Measurements from ENCODE around the gene ZNF783.
"Not testable (repeated sequence)": the region's sequence is repeated elsewhere in the genome, so short reads cannot be mapped to it uniquely, and the experiment has no call there.

ZNF783 gene

GRCh38 chr7:149261829-149262617 is at the start of gene ZNF783:
Gene ZNF783, plus strand, starts transcription at chr7:149262196. Its CDS starts 138 bp downstream, at chr7:149262334.
- peak; percentile 87 for DNase-seq

- no peak for DNase-seq
Observed at GRCh38 chr7:149214020-149214720, 47.8 kb upstream of the ZNF783 start.

- DNase-seq = no peak
Observed at GRCh38 chr7:149216402-149216801, 45.6 kb upstream of the ZNF783 start.

GRCh38 chr7:149217570-149217969 is 44.4 kb upstream of the ZNF783 start:
- no peak for DNase-seq

- DNase-seq = no peak
Observed at GRCh38 chr7:149218469-149219420, 43.3 kb upstream of the ZNF783 start.

GRCh38 chr7:149220534-149220933 is 41.5 kb upstream of the ZNF783 start:
- DNase-seq = peak; percentile 64

GRCh38 chr7:149223176-149223575 is 38.8 kb upstream of the ZNF783 start:
- DNase-seq = no peak

- no peak for DNase-seq
Observed at GRCh38 chr7:149223761-149224160, 38.2 kb upstream of the ZNF783 start.

- no peak for DNase-seq
Observed at GRCh38 chr7:149224352-149224751, 37.6 kb upstream of the ZNF783 start.

GRCh38 chr7:149225106-149225505 is 36.9 kb upstream of the ZNF783 start:
- DNase-seq = no peak

GRCh38 chr7:149225656-149226055 is 36.3 kb upstream of the ZNF783 start:
- DNase-seq = no peak

GRCh38 chr7:149226366-149226765 is 35.6 kb upstream of the ZNF783 start:
- not testable (repeated sequence) for DNase-seq

GRCh38 chr7:149226840-149227494 is 35.0 kb upstream of the ZNF783 start:
- no peak for DNase-seq

- no peak for DNase-seq
Observed at GRCh38 chr7:149228831-149229471, 33.0 kb upstream of the ZNF783 start.

- no peak for DNase-seq
Observed at GRCh38 chr7:149229526-149229925, 32.5 kb upstream of the ZNF783 start.

GRCh38 chr7:149232362-149232761 is 29.6 kb upstream of the ZNF783 start:
- DNase-seq = no peak

- peak; percentile 91 for DNase-seq
Observed at GRCh38 chr7:149233655-149234204, 28.3 kb upstream of the ZNF783 start.

- DNase-seq = no peak
Observed at GRCh38 chr7:149237502-149237901, 24.5 kb upstream of the ZNF783 start.

- DNase-seq = no peak
Observed at GRCh38 chr7:149238051-149238450, 23.9 kb upstream of the ZNF783 start.

- peak; percentile 84 for DNase-seq
Observed at GRCh38 chr7:149239345-149240143, 22.5 kb upstream of the ZNF783 start, which contains the start of gene ZNF212. Gene ZNF212, plus strand, starts transcription at chr7:149239651. Its CDS starts 128 bp downstream, at chr7:149239779.

GRCh38 chr7:149240637-149241036 is 21.4 kb upstream of the ZNF783 start:
- DNase-seq = no peak

Measured in fibroblast of skin of right quadriceps (primary cell).